ENCODE data around the gene CCNL2. TPM values are rescaled to one million over a fixed set of nuclear protein-coding genes. Genes with fewer than 3 reads are reported as not detected.
"Not testable (repeated sequence)": the region's sequence is repeated elsewhere in the genome, so short reads cannot be mapped to it uniquely, and the experiment has no call there.

The CCNL2 gene
- total RNA-seq, 2 donors from 2014 or later: 166 to 180 TPM

GRCh38 chr1:1395166-1395565 is 4.0 kb downstream of the CCNL2 start:
- H3K4me3 Mint-ChIP-seq: no peak overlapping the region
- ATAC-seq (replicated peaks in 1 of 2): no peak

GRCh38 chr1:1394116-1394515 is 5.0 kb downstream of the CCNL2 start:
- H3K27ac Mint-ChIP-seq: no peak overlapping the region
- no peak overlapping the region for H3K4me3 Mint-ChIP-seq
- ATAC-seq (replicated peaks in 1 of 2) (no peak), DNase-seq (no peak)
- H3K36me3 Mint-ChIP-seq (ENCODE audit: insufficient read depth in 2 of 2): peaks cover 13 to 57% of the 10 kb centered on the region in 2 donors
- no peaks in the 10 kb centered on the region for H3K27me3 Mint-ChIP-seq (ENCODE audit: low read depth)
- H3K9me3 Mint-ChIP-seq: no peaks in the 10 kb centered on the region
- peaks cover 34% of the 10 kb centered on the region for H3K4me1 Mint-ChIP-seq (ENCODE audit: low read depth)

More at GRCh38 chr1:1395166-1395565, 4.0 kb downstream of the CCNL2 start:
- no peak for DNase-seq
- Mint-ChIP-seq H3K36me3 (ENCODE audit: insufficient read depth in 2 of 2) (peaks cover 11 to 48% of the 10 kb centered on the region in 2 donors), H3K9me3 (no peaks in the 10 kb centered on the region), H3K4me1 (ENCODE audit: low read depth) (peaks cover 34% of the 10 kb centered on the region), H3K27me3 (ENCODE audit: low read depth) (no peaks in the 10 kb centered on the region), H3K27ac (peak overlapping the region; percentile 69)

- Mint-ChIP-seq H3K9me3 (no peaks in the 10 kb centered on the region), H3K4me1 (ENCODE audit: low read depth) (peaks cover 34% of the 10 kb centered on the region), H3K27ac (no peak overlapping the region), H3K36me3 (ENCODE audit: insufficient read depth in 2 of 2) (peaks cover 13 to 61% of the 10 kb centered on the region in 2 donors), H3K27me3 (ENCODE audit: low read depth) (no peaks in the 10 kb centered on the region), H3K4me3 (no peak overlapping the region)
- ATAC-seq (replicated peaks in 1 of 2): no peak
- no peak for DNase-seq
Observed at GRCh38 chr1:1393428-1393827, 5.7 kb downstream of the CCNL2 start.

GRCh38 chr1:1393014-1393413 is 6.1 kb downstream of the CCNL2 start:
- DNase-seq (no peak), ATAC-seq (replicated peaks in 1 of 2) (no peak)
- Mint-ChIP-seq H3K27me3 (ENCODE audit: low read depth) (no peaks in the 10 kb centered on the region), H3K27ac (no peak overlapping the region), H3K4me3 (no peak overlapping the region), H3K4me1 (ENCODE audit: low read depth) (peaks cover 30% of the 10 kb centered on the region), H3K9me3 (no peaks in the 10 kb centered on the region), H3K36me3 (ENCODE audit: insufficient read depth in 2 of 2) (peaks cover 12 to 62% of the 10 kb centered on the region in 2 donors)

- no peak overlapping the region for H3K27ac Mint-ChIP-seq
- DNase-seq (no peak), ATAC-seq (replicated peaks in 1 of 2) (no peak)
- no peaks in the 10 kb centered on the region for H3K9me3 Mint-ChIP-seq
- peaks cover 21% of the 10 kb centered on the region for H3K4me1 Mint-ChIP-seq (ENCODE audit: low read depth)
- no peak overlapping the region for H3K4me3 Mint-ChIP-seq
- H3K36me3 Mint-ChIP-seq (ENCODE audit: insufficient read depth in 2 of 2): peaks cover 14 to 61% of the 10 kb centered on the region in 2 donors
- H3K27me3 Mint-ChIP-seq (ENCODE audit: low read depth): no peaks in the 10 kb centered on the region
Observed at GRCh38 chr1:1391225-1391624, 7.9 kb downstream of the CCNL2 start.

GRCh38 chr1:1390675-1391074 is 8.5 kb downstream of the CCNL2 start:
- H3K4me1 Mint-ChIP-seq (ENCODE audit: low read depth): peaks cover 19% of the 10 kb centered on the region
- ATAC-seq (replicated peaks in 1 of 2) (no peak), DNase-seq (no peak)
- peaks cover 14 to 59% of the 10 kb centered on the region in 2 donors for H3K36me3 Mint-ChIP-seq (ENCODE audit: insufficient read depth in 2 of 2)
- H3K4me3 Mint-ChIP-seq: no peak overlapping the region
- no peak overlapping the region for H3K27ac Mint-ChIP-seq
- H3K9me3 Mint-ChIP-seq: no peaks in the 10 kb centered on the region
- no peaks in the 10 kb centered on the region for H3K27me3 Mint-ChIP-seq (ENCODE audit: low read depth)

GRCh38 chr1:1388078-1388472 is 11.1 kb downstream of the CCNL2 start:
- Mint-ChIP-seq H3K9me3 (no peaks in the 10 kb centered on the region), H3K4me1 (ENCODE audit: low read depth) (no peaks in the 10 kb centered on the region), H3K27ac (no peak overlapping the region), H3K4me3 (no peak overlapping the region), H3K36me3 (ENCODE audit: insufficient read depth in 2 of 2) (peaks cover 8 to 36% of the 10 kb centered on the region in 2 donors), H3K27me3 (ENCODE audit: low read depth) (no peaks in the 10 kb centered on the region)
- no peak for DNase-seq
- ATAC-seq (replicated peaks in 1 of 2): no peak

GRCh38 chr1:1387098-1388077 is 11.7 kb downstream of the CCNL2 start:
- H3K9me3 Mint-ChIP-seq: no peaks in the 10 kb centered on the region
- no peaks in the 10 kb centered on the region for H3K4me1 Mint-ChIP-seq (ENCODE audit: low read depth)
- DNase-seq: no peak
- H3K27ac Mint-ChIP-seq: no peak overlapping the region
- peaks cover 8 to 31% of the 10 kb centered on the region in 2 donors for H3K36me3 Mint-ChIP-seq (ENCODE audit: insufficient read depth in 2 of 2)
- no peak for ATAC-seq (replicated peaks in 1 of 2)
- H3K27me3 Mint-ChIP-seq (ENCODE audit: low read depth): no peaks in the 10 kb centered on the region
- no peak overlapping the region for H3K4me3 Mint-ChIP-seq

GRCh38 chr1:1385931-1386330 is 13.2 kb downstream of the CCNL2 start:
- Mint-ChIP-seq H3K4me1 (ENCODE audit: low read depth) (no peaks in the 10 kb centered on the region), H3K4me3 (no peak overlapping the region), H3K27me3 (ENCODE audit: low read depth) (no peaks in the 10 kb centered on the region), H3K9me3 (no peaks in the 10 kb centered on the region), H3K36me3 (ENCODE audit: insufficient read depth in 2 of 2) (peaks cover 7 to 23% of the 10 kb centered on the region in 2 donors), H3K27ac (no peak overlapping the region)
- DNase-seq (no peak), ATAC-seq (replicated peaks in 1 of 2) (no peak)

GRCh38 chr1:1385339-1385738 is 13.8 kb downstream of the CCNL2 start:
- H3K4me1 Mint-ChIP-seq (ENCODE audit: low read depth); ATAC-seq (replicated peaks in 1 of 2); DNase-seq; H3K9me3 Mint-ChIP-seq; H3K27me3 Mint-ChIP-seq (ENCODE audit: low read depth); H3K4me3 Mint-ChIP-seq; H3K27ac Mint-ChIP-seq: not testable (repeated sequence)
- peaks cover 7 to 18% of the 10 kb centered on the region in 2 donors for H3K36me3 Mint-ChIP-seq (ENCODE audit: insufficient read depth in 2 of 2)

- DNase-seq (no peak), ATAC-seq (replicated peaks in 1 of 2) (no peak)
- no peak overlapping the region for H3K27ac Mint-ChIP-seq
- H3K4me3 Mint-ChIP-seq: no peak overlapping the region
- peaks cover 7% of the 10 kb centered on the region for H3K4me1 Mint-ChIP-seq (ENCODE audit: low read depth)
- H3K36me3 Mint-ChIP-seq (ENCODE audit: insufficient read depth in 2 of 2): no peaks in the 10 kb centered on the region
- H3K9me3 Mint-ChIP-seq: no peaks in the 10 kb centered on the region
- H3K27me3 Mint-ChIP-seq (ENCODE audit: low read depth): no peaks in the 10 kb centered on the region
Observed at GRCh38 chr1:1381294-1381693, 17.8 kb downstream of the CCNL2 start.

GRCh38 chr1:1380860-1381259 is 18.3 kb downstream of the CCNL2 start:
- ATAC-seq (replicated peaks in 1 of 2): no peak
- Mint-ChIP-seq H3K4me1 (ENCODE audit: low read depth) (peaks cover 11% of the 10 kb centered on the region), H3K27ac (no peak overlapping the region), H3K4me3 (no peak overlapping the region), H3K9me3 (no peaks in the 10 kb centered on the region), H3K27me3 (ENCODE audit: low read depth) (no peaks in the 10 kb centered on the region), H3K36me3 (ENCODE audit: insufficient read depth in 2 of 2) (no peaks in the 10 kb centered on the region)
- DNase-seq: no peak

GRCh38 chr1:1377540-1378205 is 21.5 kb downstream of the CCNL2 start:
- DNase-seq (no peak), ATAC-seq (replicated peaks in 1 of 2) (no peak)
- Mint-ChIP-seq H3K4me3 (no peak overlapping the region), H3K27me3 (ENCODE audit: low read depth) (no peaks in the 10 kb centered on the region), H3K9me3 (no peaks in the 10 kb centered on the region), H3K4me1 (ENCODE audit: low read depth) (peaks cover 26% of the 10 kb centered on the region), H3K36me3 (ENCODE audit: insufficient read depth in 2 of 2) (peaks cover 0 to 2% of the 10 kb centered on the region in 2 donors), H3K27ac (no peak overlapping the region)

Data from activated T-cell treated with anti-CD3 and anti-CD28 coated beads, Interleukin-2, amount 50 U/mL, for 72 hours (primary cell).